Neural progenitor cell (in vitro differentiated cells): ENCODE data around the gene LDLRAD4.

ENCODE experiments used
- CTCF ChIP-seq: fragments of 200-600 bp; sonication (generic); IDR thresholded peaks from 2 replicates; pipeline ENCODE4 v1.5.1; 2017; ENCODE audit warnings: antibody characterized with exemption, mild to moderate bottlenecking
- EZH2 ChIP-seq: fragments of 200-600 bp; sonication (generic); IDR thresholded peaks from 2 replicates; pipeline ENCODE4 v1.6.1; 2017; ENCODE audit warnings: antibody characterized with exemption, mild to moderate bottlenecking, moderate library complexity

- no peak for TF ChIP-seq CTCF
- TF ChIP-seq EZH2: no peak
These were observed 41.8 kb downstream of the LDLRAD4 start for GRCh38 chr18:13260197-13260934.
